ENCODE measurements around the gene PRSS8.

DNA sequence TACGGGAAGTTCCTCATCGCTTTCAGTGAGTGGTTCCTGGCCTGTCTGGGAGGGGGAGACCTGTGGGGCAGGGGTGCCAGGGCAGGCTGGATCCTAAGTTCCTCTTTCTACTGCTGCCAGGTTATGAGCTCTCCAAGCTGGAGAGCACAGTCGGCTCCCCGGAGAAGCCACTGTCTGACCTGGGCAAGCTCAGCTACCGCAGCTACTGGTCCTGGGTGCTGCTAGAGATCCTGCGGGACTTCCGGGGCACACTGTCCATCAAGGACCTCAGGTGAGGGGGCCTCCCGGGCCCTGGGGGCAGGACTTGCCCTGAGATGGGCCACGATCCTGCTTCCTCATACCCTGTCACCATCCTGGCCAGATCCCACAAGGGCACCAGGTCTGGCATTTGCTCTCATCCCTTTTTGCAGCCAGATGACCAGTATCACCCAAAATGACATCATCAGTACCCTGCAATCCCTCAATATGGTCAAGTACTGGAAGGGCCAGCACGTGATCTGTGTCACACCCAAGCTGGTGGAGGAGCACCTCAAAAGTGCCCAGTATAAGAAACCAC is 5.1 kb downstream of the PRSS8 start:
- TF ChIP-seq, protein P1, sequence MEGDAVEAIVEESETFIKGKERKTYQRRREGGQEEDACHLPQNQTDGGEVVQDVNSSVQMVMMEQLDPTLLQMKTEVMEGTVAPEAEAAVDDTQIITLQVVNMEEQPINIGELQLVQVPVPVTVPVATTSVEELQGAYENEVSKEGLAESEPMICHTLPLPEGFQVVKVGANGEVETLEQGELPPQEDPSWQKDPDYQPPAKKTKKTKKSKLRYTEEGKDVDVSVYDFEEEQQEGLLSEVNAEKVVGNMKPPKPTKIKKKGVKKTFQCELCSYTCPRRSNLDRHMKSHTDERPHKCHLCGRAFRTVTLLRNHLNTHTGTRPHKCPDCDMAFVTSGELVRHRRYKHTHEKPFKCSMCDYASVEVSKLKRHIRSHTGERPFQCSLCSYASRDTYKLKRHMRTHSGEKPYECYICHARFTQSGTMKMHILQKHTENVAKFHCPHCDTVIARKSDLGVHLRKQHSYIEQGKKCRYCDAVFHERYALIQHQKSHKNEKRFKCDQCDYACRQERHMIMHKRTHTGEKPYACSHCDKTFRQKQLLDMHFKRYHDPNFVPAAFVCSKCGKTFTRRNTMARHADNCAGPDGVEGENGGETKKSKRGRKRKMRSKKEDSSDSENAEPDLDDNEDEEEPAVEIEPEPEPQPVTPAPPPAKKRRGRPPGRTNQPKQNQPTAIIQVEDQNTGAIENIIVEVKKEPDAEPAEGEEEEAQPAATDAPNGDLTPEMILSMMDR (conservative IDR thresholded peaks at IDR 0.05; ENCODE audit: low read length) = no peak
- no peak for TF ChIP-seq EZH2phosphoT487 (IDR thresholded peaks at IDR 0.05; ENCODE audit: borderline replicate concordance)
